Neural cell (in vitro differentiated cells): ENCODE data around the gene AKR7A3. TPM values are rescaled to one million over a fixed set of nuclear protein-coding genes. Genes with fewer than 3 reads are reported as not detected.

Experiments
- H2AFZ ChIP-seq: fragments of 200-600, 300-800 bp; sonication (generic), shearing (Covaris generic); 2 replicates; pipeline ENCODE4 v1.6.0; 2014; ENCODE audit warnings: low read depth, mild to moderate bottlenecking, antibody characterized with exemption, low read length, moderate library complexity
- H3F3A ChIP-seq: fragments of 200-600 bp; shearing (Covaris generic); 2 replicates; pipeline ENCODE4 v1.6.1; 2016; ENCODE audit warnings: mild to moderate bottlenecking, moderate library complexity, mixed read lengths, antibody characterized with exemption, low read length; ENCODE audit not compliant: insufficient read depth, poor library complexity, severe bottlenecking
- H3K27ac ChIP-seq: fragments of 200-600, 300-800 bp; sonication (generic), shearing (Covaris generic); 2 replicates; pipeline ENCODE4 v1.5.1; 2014; ENCODE audit warnings: mild to moderate bottlenecking, low read length, moderate library complexity
- H3K27me3 ChIP-seq: fragments of 300-800, 200-600 bp; sonication (generic), shearing (Covaris generic); 2 replicates; pipeline ENCODE4 v1.6.0; 2014; ENCODE audit warnings: mild to moderate bottlenecking, low read depth, low read length, moderate library complexity; ENCODE audit not compliant: insufficient read depth
- H3K36me3 ChIP-seq: fragments of 300-800, 200-600 bp; sonication (generic), shearing (Covaris generic); 2 replicates; pipeline ENCODE4 v1.5.1; 2014; ENCODE audit warnings: mild to moderate bottlenecking, antibody characterized with exemption, low read length, moderate library complexity; ENCODE audit not compliant: insufficient read depth
- H3K4me2 ChIP-seq: fragments of 300-800, 200-600 bp; sonication (generic), shearing (Covaris generic); 2 replicates; pipeline ENCODE4 v1.6.0; 2014; ENCODE audit warnings: mild to moderate bottlenecking, low read length
- H3K4me3 ChIP-seq: fragments of 300-800, 200-600 bp; sonication (generic), shearing (Covaris generic); 2 replicates; pipeline ENCODE4 v1.5.1; 2014; ENCODE audit warnings: mild to moderate bottlenecking, low read length, moderate library complexity
- H3K79me2 ChIP-seq: fragments of 200-600 bp; shearing (Covaris generic); replicated peaks from 2 replicates; pipeline ENCODE4 v1.6.0; 2014; ENCODE audit warnings: mild to moderate bottlenecking, low read length, moderate library complexity; ENCODE audit not compliant: insufficient read depth
- H3K9ac ChIP-seq: fragments of 300-800, 200-600 bp; sonication (generic), shearing (Covaris generic); 2 replicates; pipeline ENCODE4 v1.6.1; 2016; ENCODE audit warnings: mild to moderate bottlenecking, low read length, mixed read lengths
- H3K9me2 ChIP-seq: fragments of 200-600 bp; shearing (Covaris generic); 2 replicates; pipeline ENCODE4 v1.6.1; 2016; ENCODE audit warnings: mild to moderate bottlenecking, low read length, mixed read lengths; ENCODE audit not compliant: insufficient read depth
- H3K9me3 ChIP-seq: fragments of 200-600, 300-800 bp; sonication (generic), shearing (Covaris generic); 2 replicates; pipeline ENCODE4 v1.6.1; 2016; ENCODE audit warnings: mild to moderate bottlenecking, mixed run types, low read length, moderate library complexity, mixed read lengths
- H4K20me1 ChIP-seq: fragments of 200-600 bp; shearing (Covaris generic); 2 replicates; pipeline ENCODE4 v1.6.1; 2016; ENCODE audit warnings: mild to moderate bottlenecking, mixed run types; ENCODE audit not compliant: insufficient read depth
- EP300 ChIP-seq: fragments of 450-650 bp; conservative IDR thresholded peaks from 2 replicates; pipeline ENCODE4 v1.6.1; 2014; ENCODE audit warnings: antibody characterized with exemption, mild to moderate bottlenecking, moderate library complexity; ENCODE audit not compliant: poor library complexity, severe bottlenecking
- EZH2 ChIP-seq: fragments of 200-600, 300-800 bp; shearing (Covaris generic), sonication (generic); IDR thresholded peaks from 2 replicates; pipeline ENCODE4 v1.6.1; 2014; ENCODE audit warnings: antibody characterized with exemption, low read length, borderline replicate concordance, mild to moderate bottlenecking; ENCODE audit not compliant: insufficient read depth, poor library complexity, severe bottlenecking
- MXI1 ChIP-seq: fragments of 450-650 bp; conservative IDR thresholded peaks from 2 replicates; pipeline ENCODE4 v1.6.1; 2014; ENCODE audit warnings: antibody characterized with exemption, mild to moderate bottlenecking; ENCODE audit not compliant: poor library complexity, severe bottlenecking
- POLR2AphosphoS5 ChIP-seq: IDR thresholded peaks from 2 replicates; pipeline ENCODE4 v1.6.1; 2012
- RAD21 ChIP-seq: fragments of 450-650 bp; conservative IDR thresholded peaks from 2 replicates; pipeline ENCODE4 v1.6.1; 2014; ENCODE audit warnings: antibody characterized with exemption, mild to moderate bottlenecking, moderate library complexity
- SMC3 ChIP-seq: fragments of 450-650 bp; conservative IDR thresholded peaks from 2 replicates; pipeline ENCODE4 v1.6.1; 2014; ENCODE audit warnings: antibody characterized with exemption, mild to moderate bottlenecking, moderate library complexity; ENCODE audit not compliant: poor library complexity
- TAF1 ChIP-seq: IDR thresholded peaks from 2 replicates; pipeline ENCODE4 v1.6.1; 2012; ENCODE audit warnings: low read depth
- polyA plus RNA-seq: library from polyadenylated mRNA; depleted of rRNA; stranded (reverse); fragments of >200 nt; gene quantifications from 2 replicates; pipeline ENCODE4 v1.2.3, GENCODE V29; 2014
- TF ChIP-seq, protein P1 (sequence below): IDR thresholded peaks from 2 replicates; pipeline ENCODE4 v1.6.1; 2012; ENCODE audit warnings: borderline replicate concordance
- TF ChIP-seq, protein P2 (sequence below): fragments of 450-650 bp; IDR thresholded peaks from 2 replicates; pipeline ENCODE4 v1.5.1; 2014; ENCODE audit warnings: antibody characterized with exemption, mild to moderate bottlenecking, moderate library complexity; ENCODE audit not compliant: poor library complexity, severe bottlenecking

Gene AKR7A3
- polyA plus RNA-seq, 1 donor from 2014 or later, result 2.9 TPM

DNA sequence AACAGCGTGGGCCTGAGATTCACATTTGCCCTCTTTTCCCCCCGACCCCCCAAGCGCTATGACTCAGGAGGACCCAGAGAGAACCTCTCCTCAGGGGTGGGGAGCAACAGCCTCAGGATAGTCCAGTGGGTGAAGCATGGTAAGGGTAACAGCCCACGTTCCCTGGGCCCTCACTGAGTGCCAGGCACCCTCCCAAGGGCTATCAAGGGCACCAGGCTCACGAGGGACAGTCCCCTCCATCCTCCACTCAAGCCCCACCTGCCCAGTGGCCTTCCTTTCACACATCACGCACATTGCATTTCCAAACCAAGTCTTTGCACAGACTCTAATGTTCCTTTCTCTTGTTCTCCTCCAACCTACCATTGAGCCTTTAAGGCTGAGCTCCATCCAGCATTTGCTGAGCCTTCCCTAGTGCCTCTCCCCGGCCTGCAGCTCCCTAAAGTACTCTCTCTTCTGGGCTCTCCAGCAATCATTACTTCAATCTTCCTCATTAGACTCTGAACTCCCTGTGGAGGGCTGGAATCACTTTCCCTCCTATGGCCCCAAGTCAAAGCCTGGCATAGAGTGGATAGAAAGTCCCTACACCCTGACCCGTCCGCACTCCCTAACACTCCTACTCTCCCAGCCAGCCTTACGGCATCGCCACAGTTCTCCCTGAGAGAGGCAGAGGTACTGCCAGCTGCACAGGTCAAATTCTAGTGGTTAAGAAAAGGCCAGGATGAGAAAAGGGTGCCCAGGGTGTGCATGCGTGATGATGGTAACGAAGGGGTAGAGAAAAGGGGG lies 22.3 kb upstream of the AKR7A3 start:
- no peaks in the 10 kb centered on the region for H3K36me3 ChIP-seq
- H3K79me2 ChIP-seq, result peaks cover 12% of the 10 kb centered on the region
- H3K4me3 ChIP-seq, result peak overlapping the region; percentile 98
- H3K27me3 ChIP-seq, result no peaks in the 10 kb centered on the region
- H2AFZ ChIP-seq, result peak overlapping the region; percentile 37
- peak overlapping the region; percentile 90 for H3K9ac ChIP-seq
- peak overlapping the region; percentile 47 for H3K27ac ChIP-seq
- no peaks in the 10 kb centered on the region for H3K9me2 ChIP-seq
- H3K9me3 ChIP-seq, result no peaks in the 10 kb centered on the region
- H3K4me2 ChIP-seq, result peak overlapping the region; percentile 75
- TF ChIP-seq, protein P1, sequence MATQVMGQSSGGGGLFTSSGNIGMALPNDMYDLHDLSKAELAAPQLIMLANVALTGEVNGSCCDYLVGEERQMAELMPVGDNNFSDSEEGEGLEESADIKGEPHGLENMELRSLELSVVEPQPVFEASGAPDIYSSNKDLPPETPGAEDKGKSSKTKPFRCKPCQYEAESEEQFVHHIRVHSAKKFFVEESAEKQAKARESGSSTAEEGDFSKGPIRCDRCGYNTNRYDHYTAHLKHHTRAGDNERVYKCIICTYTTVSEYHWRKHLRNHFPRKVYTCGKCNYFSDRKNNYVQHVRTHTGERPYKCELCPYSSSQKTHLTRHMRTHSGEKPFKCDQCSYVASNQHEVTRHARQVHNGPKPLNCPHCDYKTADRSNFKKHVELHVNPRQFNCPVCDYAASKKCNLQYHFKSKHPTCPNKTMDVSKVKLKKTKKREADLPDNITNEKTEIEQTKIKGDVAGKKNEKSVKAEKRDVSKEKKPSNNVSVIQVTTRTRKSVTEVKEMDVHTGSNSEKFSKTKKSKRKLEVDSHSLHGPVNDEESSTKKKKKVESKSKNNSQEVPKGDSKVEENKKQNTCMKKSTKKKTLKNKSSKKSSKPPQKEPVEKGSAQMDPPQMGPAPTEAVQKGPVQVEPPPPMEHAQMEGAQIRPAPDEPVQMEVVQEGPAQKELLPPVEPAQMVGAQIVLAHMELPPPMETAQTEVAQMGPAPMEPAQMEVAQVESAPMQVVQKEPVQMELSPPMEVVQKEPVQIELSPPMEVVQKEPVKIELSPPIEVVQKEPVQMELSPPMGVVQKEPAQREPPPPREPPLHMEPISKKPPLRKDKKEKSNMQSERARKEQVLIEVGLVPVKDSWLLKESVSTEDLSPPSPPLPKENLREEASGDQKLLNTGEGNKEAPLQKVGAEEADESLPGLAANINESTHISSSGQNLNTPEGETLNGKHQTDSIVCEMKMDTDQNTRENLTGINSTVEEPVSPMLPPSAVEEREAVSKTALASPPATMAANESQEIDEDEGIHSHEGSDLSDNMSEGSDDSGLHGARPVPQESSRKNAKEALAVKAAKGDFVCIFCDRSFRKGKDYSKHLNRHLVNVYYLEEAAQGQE, result no peak
- TF ChIP-seq, protein P2, sequence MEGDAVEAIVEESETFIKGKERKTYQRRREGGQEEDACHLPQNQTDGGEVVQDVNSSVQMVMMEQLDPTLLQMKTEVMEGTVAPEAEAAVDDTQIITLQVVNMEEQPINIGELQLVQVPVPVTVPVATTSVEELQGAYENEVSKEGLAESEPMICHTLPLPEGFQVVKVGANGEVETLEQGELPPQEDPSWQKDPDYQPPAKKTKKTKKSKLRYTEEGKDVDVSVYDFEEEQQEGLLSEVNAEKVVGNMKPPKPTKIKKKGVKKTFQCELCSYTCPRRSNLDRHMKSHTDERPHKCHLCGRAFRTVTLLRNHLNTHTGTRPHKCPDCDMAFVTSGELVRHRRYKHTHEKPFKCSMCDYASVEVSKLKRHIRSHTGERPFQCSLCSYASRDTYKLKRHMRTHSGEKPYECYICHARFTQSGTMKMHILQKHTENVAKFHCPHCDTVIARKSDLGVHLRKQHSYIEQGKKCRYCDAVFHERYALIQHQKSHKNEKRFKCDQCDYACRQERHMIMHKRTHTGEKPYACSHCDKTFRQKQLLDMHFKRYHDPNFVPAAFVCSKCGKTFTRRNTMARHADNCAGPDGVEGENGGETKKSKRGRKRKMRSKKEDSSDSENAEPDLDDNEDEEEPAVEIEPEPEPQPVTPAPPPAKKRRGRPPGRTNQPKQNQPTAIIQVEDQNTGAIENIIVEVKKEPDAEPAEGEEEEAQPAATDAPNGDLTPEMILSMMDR, result no peak
- no peak for TF ChIP-seq SMC3
- TF ChIP-seq EP300, result no peak
- TF ChIP-seq TAF1, result no peak
- TF ChIP-seq POLR2AphosphoS5, result no peak
- TF ChIP-seq RAD21, result no peak
- no peak for TF ChIP-seq EZH2
- TF ChIP-seq MXI1, result no peak
- no peaks in the 10 kb centered on the region for H4K20me1 ChIP-seq
- H3F3A ChIP-seq, result no peaks in the 10 kb centered on the region

DNA sequence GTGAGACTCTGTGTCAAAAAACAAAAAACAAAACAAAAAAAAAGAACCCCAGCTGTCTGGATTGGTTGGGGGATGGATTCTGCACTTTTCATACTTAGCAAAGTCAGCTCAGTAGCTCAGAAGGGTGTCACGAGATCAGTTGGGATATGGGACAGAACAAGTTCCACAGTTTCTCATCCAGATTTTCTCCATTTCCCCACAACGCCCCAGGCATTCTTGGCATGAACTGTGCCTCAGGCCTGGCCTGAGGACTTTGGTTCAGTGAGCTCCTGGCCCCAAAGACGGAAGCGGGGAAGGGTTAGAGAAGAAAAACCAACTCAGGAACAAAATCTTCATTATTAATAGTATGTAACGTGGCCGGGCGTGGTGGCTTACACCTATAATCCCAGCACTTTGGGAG lies 21.5 kb upstream of the AKR7A3 start:
- no peak overlapping the region for H3K4me2 ChIP-seq
- H3K4me3 ChIP-seq, result no peak overlapping the region
- no peak overlapping the region for H2AFZ ChIP-seq
- TF ChIP-seq TAF1 (no peak), POLR2AphosphoS5 (no peak), MXI1 (no peak), EZH2 (no peak), EP300 (no peak), RAD21 (no peak), SMC3 (no peak)
- TF ChIP-seq, protein P2, result no peak
- TF ChIP-seq, protein P1, result no peak
- no peaks in the 10 kb centered on the region for H3K36me3 ChIP-seq
- H3K79me2 ChIP-seq, result peaks cover 12% of the 10 kb centered on the region
- no peaks in the 10 kb centered on the region for H3K9me2 ChIP-seq
- H3K27ac ChIP-seq, result no peak overlapping the region
- H3K9ac ChIP-seq, result no peak overlapping the region
- H3F3A ChIP-seq, result no peaks in the 10 kb centered on the region
- H4K20me1 ChIP-seq, result no peaks in the 10 kb centered on the region
- no peaks in the 10 kb centered on the region for H3K9me3 ChIP-seq
- H3K27me3 ChIP-seq, result no peaks in the 10 kb centered on the region
